ENCODE results near the gene IFFO2.

Gene IFFO2

DNA sequence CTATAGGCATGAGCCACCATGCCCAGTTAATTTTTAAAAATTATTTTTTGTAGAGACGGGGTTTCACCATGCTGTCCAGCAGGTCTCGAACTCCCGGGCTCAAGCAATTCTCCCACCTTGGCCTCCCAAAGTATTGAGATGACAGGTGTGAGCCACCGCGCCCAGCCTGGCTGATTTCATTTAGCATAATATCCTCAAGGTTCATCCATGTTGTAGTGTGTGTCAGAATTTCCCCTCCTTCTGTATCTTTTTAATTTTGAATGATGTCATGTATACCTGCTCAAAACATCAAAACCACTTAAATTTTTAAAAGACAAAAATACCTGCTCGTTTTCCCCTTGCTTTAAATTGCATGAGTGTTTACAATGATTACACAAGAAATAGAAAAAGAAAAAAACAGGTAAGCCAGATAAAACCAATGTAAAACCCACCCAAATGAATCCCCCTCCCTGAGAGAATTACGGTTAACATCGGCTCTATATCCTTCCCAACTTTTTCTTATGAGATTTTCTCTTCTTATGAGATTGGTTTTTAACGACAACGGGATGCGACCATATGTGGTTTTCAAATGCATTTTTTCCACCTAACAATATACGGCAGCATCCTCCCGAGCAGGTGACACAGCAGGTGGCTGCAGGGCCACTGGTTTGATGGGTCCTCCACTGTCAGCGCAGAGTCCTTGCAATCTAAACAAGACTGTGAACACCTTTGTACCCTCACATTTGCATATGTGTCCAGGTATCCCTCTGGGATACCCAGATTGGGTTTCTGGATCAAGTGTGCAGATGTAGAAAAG, 22.1 kb downstream of the IFFO2 start:
- peak; percentile 48 for DNase-seq

GRCh38 chr1:18932879-18933278, 23.6 kb downstream of the IFFO2 start:
- no peak for DNase-seq

DNA sequence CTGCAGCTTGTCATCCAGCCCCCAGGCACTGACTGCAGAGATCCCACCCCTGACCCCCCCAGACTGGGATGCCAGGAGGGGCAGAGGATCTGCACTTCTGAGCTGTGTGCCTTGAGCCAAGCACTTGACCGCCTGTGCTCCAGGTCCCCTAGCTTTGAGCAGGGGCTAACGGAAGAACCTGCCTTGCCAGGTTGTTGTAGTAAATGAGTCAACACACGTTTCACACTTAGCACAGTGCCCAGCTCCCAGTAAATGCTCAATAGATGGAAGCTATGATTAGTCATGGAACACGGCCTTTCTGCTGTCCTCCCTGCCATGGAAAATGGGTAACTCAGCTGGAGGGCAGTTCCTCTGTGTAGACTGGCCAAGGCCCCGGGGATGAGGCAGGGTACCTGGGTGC, 24.1 kb downstream of the IFFO2 start:
- no peak for DNase-seq

DNA sequence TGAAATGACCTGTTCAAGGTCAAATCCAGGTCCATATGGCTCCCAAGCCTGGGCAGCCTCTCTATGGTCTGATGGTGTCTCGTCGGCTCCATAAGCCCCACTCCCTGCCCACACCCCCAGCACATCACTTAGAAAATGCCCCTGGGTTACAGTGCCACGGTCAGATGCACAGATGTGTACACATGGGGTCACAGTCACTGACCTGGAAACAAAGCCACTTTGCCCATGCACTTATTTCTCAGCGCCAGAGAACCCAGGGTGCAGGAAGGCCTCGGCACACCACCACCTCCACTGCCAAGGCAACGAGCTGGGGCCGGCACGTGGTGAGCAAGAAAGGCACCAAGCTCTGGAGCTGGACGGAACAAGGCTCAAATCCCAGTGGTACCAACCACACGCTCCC, 24.7 kb downstream of the IFFO2 start:
- DNase-seq = no peak

DNA sequence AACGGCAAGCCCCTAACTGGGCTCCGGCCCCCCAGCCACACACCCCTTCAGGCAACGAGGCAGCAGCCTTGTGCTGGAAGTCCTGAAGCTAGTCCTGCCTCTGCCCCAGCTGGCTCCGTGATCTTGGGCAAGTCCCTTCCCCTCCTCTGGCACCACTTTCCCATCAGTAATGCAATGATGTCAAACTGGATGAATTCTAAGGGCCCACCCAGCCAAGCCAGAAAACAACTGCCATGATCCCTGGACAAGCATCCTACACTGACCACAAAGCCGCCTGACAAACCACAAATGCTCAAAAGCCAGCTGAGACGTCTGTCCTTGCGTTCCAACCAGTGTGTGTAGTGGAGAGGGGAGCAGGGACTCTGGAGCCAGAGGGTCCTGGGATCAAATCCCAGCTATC, 26.8 kb downstream of the IFFO2 start:
- no peak for DNase-seq

DNA sequence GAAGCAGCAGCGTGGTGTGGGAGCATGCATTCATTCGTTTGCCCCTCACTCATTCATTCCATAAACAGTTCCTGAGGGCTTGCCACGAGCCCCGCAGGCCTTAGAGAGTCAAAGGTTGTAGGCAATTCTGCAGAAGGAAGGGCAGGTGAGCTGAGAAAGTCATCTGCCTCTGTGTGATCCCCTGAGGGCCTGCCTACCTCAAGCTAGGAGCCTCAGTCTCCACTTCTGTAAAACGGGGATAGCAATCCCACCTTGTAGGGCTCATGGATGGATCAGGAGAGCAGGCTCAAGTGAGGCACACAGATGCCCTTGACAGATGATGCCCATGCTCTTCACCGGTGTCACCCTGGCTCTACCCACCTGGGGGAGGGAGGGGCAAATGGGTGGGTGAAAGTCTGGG, 27.5 kb downstream of the IFFO2 start:
- DNase-seq = no peak

DNA sequence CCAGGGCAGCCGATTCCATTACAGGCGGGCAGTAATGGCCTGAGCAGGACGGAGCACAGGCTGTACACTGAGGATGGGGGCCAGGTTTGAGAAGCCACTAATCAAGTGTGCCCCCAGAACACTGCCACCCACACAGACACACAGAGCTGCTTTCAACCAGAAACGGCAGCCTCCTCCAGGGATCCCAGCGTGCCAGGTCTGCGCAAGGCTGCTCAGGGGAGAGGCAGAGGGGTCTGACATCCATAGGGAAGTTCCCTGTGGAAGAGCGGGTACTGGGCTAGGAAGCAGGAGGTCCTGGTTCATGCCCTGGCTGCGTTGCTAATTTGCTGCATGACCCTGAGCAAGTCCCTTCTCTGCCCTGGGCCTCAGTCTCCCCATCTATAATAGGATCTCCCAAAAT, 28.1 kb downstream of the IFFO2 start:
- DNase-seq = no peak

GRCh38 chr1:18927654-18928272, 28.7 kb downstream of the IFFO2 start:
- peak; percentile 58 for DNase-seq

- DNase-seq = no peak
These were observed 29.3 kb downstream of the IFFO2 start for GRCh38 chr1:18927082-18927653.

- peak; percentile 87 for DNase-seq
These were observed 30.0 kb downstream of the IFFO2 start for GRCh38 chr1:18926315-18927081.

DNA sequence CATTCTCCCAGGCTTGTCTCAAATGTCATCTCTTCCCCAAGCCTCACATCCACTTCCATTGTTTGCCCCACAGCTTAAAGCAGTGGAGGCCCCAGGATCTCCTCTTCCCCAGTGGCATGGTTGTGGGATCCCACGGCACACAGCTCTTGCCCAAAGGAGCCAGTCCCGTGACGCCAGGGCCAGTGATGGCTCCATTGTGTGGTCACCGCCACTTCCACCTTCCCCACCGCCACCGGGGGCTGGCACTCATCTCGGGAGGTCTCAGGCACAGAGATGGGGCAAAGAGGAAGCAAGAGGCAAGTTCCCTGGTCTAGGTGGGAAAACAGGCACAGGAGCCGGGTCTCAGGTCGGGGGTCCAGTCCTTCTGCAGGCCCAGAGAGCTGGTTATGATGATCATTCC, 31.2 kb downstream of the IFFO2 start:
- DNase-seq = no peak

DNA sequence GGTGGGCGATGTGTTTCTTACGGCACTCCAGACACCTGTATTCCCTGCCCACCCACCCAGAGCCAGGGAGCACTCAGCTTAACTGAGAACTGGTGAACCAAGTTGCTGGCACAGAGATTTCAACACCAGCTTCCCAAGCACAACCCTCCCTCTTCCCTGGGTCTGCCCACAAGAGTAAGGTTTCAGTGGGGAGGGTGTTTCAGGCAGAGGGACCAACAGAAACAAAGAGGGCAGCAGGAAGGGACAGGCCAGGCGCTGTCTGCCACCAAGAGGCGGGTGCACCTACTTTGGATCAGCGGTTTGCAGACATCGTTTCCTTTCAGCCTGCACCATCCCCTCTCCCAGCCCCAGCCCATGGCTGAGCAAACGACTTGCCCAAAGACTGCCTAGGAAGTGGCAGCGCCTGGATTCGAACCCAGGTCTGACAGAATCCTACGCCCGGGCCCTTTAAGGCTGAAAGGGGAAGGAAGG, 32.2 kb downstream of the IFFO2 start:
- no peak for DNase-seq

GRCh38 chr1:18923756-18924211, 32.7 kb downstream of the IFFO2 start:
- peak; percentile 26 for DNase-seq

- DNase-seq = no peak
These were observed 33.4 kb downstream of the IFFO2 start for GRCh38 chr1:18922848-18923755.

DNA sequence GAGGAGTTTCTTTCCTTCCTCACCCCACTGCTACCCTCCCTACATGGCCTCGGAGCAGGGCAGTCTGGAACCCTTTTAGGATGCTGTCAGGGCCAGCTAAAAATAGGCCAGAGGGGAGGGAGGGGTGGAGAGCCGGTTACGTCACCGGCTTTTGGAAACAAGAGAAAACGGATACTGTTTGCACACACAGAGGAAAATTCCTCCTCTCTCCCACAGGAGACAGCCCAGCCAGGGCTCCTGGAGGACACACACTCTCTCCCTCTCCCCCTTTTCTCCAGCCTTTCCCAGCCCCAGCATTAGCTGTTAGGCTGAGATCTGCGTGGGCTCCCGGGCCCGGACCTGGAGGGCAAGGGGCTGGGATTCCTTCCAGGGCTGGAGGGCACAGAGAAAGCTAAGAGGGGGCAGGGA, 34.2 kb downstream of the IFFO2 start:
- DNase-seq = no peak

- no peak for DNase-seq
These were observed 34.8 kb downstream of the IFFO2 start for GRCh38 chr1:18921516-18922251.

DNA sequence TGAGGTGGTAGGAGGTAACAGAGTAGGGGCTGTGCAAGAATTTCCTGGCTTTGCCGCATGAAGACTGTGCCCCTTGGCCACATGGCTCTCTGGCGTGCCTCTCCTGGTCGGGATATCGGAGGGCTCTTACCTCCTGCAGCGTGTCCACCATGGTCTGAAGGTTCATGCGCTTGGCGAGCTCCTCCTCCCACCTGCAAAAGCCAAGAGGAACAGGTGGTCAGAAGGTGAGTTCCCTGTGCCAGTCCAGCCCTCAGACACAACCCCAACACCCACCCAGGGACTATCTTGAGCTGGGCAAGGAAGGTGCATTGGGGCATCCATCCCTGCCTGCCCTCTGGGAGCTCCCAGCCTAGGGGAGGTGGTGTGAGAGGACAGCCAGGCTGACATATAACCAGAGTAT, 35.5 kb downstream of the IFFO2 start:
- DNase-seq = no peak

- DNase-seq = no peak
These were observed 36.5 kb downstream of the IFFO2 start for GRCh38 chr1:18919956-18920355.

DNA sequence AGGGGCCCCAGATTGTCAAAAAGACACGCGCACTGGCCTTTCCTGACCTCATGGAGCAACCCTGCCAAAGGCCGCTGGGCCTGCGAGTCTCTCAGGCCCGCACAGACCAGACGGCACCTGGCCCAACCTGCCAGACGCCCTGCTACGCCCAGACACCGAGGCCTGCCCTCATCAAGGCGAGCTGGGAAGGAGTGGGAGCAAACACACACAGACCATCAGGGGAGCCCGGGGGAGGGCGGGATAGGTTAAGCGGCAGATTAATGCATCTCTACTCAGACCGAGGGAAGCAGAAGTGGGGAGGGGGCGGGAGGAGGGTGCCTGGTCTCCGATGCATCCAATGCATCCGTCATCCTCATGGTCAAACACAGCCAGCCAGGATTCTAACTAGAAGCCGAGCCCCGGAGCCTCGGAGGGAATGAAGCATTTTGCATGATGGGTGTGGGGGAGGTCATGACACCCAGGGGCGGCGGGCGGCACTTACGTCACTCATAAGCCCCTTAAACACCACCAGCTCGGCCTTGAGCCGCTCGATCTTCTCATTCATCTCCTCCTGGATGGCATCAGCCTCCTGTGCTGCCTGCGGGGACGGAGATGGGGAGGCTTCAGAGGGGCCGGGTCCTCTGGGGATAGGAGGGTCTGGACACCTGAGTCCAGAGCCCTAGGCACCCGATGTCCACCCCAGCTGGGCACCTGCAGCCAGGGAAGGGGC, 37.1 kb downstream of the IFFO2 start:
- no peak for DNase-seq

DNA sequence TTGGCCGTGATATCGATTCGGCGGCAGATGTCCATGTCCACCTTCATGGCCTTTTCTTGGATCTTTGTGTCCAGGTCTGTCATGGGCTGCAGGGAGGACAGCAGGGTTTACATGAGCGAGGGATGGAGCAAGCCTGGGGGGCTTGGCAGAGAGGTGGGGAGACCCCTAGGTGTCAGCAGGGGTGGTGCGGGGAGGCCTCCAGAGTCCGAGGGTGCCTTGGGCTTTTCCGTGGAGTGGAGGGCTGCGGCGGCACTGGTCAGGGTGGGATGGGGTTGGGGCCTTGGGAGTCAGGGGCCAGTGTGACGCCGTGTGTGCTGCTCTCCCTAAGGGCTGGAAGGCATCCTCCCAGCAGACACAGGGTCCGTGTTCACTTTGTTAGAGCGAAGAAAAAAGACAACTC, 38.1 kb downstream of the IFFO2 start:
- DNase-seq = no peak

Data from CD4-positive, alpha-beta T cell treated with Interleukin-12 subunit alpha and Interleukin-12 subunit beta, for 1 hour (primary cell).